HepG2 (cell line): ENCODE data around the gene TMC8. TPM values are rescaled to one million over a fixed set of nuclear protein-coding genes. Genes with fewer than 3 reads are reported as not detected.
A peak's percentile ranks its signal among the peaks of the same experiment; 100 is the strongest.

Experiments used
- MEF2D ChIP-seq: sonication (generic); formaldehyde crosslinking; IDR thresholded peaks from 2 replicates; pipeline ENCODE4 v1.5.1; 2020; ENCODE audit warnings: mild to moderate bottlenecking, missing genetic modification reagents
- NFIB ChIP-seq: sonication (generic); formaldehyde crosslinking; IDR thresholded peaks from 2 replicates; pipeline ENCODE4 v1.9.0; 2021; ENCODE audit warnings: missing genetic modification reagents, mild to moderate bottlenecking, borderline replicate concordance
- POLR2AphosphoS5 ChIP-seq: IDR thresholded peaks from 2 replicates; pipeline ENCODE4 v1.6.1; 2012; ENCODE audit warnings: low read depth, low read length
- REXO4 ChIP-seq: sonication (generic); formaldehyde crosslinking; IDR thresholded peaks from 2 replicates; pipeline ENCODE4 v1.8.0; 2022; ENCODE audit warnings: missing genetic modification reagents, mild to moderate bottlenecking, borderline replicate concordance
- RFX1 ChIP-seq: fragments of 450-650 bp; IDR thresholded peaks from 2 replicates; pipeline ENCODE4 v1.6.1; 2017
- TOE1 ChIP-seq: sonication (generic); formaldehyde crosslinking; IDR thresholded peaks from 2 replicates; pipeline ENCODE4 v1.4.0; 2020; ENCODE audit warnings: mild to moderate bottlenecking, missing genetic modification reagents
- U2AF2 ChIP-seq: fragments of 200-400 bp; formaldehyde crosslinking; IDR thresholded peaks from 2 replicates; pipeline ENCODE4 v1.6.1; 2017; ENCODE audit warnings: low read depth, mild to moderate bottlenecking, low read length
- ZFP36 ChIP-seq: fragments of 150-350 bp; IDR thresholded peaks from 2 replicates; pipeline ENCODE4 v1.6.1; 2018; ENCODE audit warnings: borderline replicate concordance, low read length, low read depth; ENCODE audit not compliant: partially characterized antibody
- ZNF616 ChIP-seq: sonication (generic); formaldehyde crosslinking; IDR thresholded peaks from 2 replicates; pipeline ENCODE4 v1.5.0; 2020; ENCODE audit warnings: low read depth, mild to moderate bottlenecking, missing genetic modification reagents
- ZNF839 ChIP-seq: sonication (generic); formaldehyde crosslinking; IDR thresholded peaks from 2 replicates; pipeline ENCODE4 v1.4.0; 2020; ENCODE audit warnings: missing genetic modification reagents, mild to moderate bottlenecking, borderline replicate concordance
- polyA plus RNA-seq, 8 experiments: library from polyadenylated mRNA; depleted of rRNA in 3 of 8; stranded (reverse) in 7 of 8; unstranded in 1 of 8; fragments of >200 nt; fragmentation: Illumina TruSeq in 4 of 8; extraction: Trizol in 4 of 8; gene quantifications; 2 replicates each; pipeline versions ENCODE4 v1.2.1 to v1.2.3, GENCODE V29; 2011 to 2016; ENCODE audit warnings: low read depth in 4 of 8, missing spikeins in 1 of 8, mixed read lengths in 1 of 8; ENCODE audit not compliant: insufficient read depth in 1 of 8
- total RNA-seq, 5 experiments: library from RNA; depleted of rRNA; stranded (reverse); fragments of >200 nt; fragmentation: Illumina TruSeq; extraction: Trizol; gene quantifications; 2 replicates each; pipeline ENCODE4 v1.2.3, GENCODE V29; 2016; ENCODE audit warnings: low read depth in 1 of 5
- TF ChIP-seq, protein P1 (sequence below): sonication (generic); formaldehyde crosslinking; conservative IDR thresholded peaks from 2 replicates; pipeline ENCODE4 v1.4.0; 2020; ENCODE audit warnings: missing genetic modification reagents
- TF ChIP-seq, protein P2 (sequence below): sonication (generic); formaldehyde crosslinking; IDR thresholded peaks from 2 replicates; pipeline ENCODE4 v1.4.0; 2020; ENCODE audit warnings: missing genetic modification reagents, mild to moderate bottlenecking, borderline replicate concordance
- TF ChIP-seq, protein P3 (sequence below): sonication (generic); formaldehyde crosslinking; IDR thresholded peaks from 2 replicates; pipeline ENCODE4 v1.4.0; 2020; ENCODE audit warnings: mild to moderate bottlenecking, missing genetic modification reagents
- TF ChIP-seq, protein P4 (sequence below): sonication (generic); formaldehyde crosslinking; IDR thresholded peaks from 2 replicates; pipeline ENCODE4 v1.4.0; 2020; ENCODE audit warnings: mild to moderate bottlenecking, low read depth, missing genetic modification reagents
- TF ChIP-seq, protein P5 (sequence below): sonication (generic); formaldehyde crosslinking; IDR thresholded peaks from 2 replicates; pipeline ENCODE4 v1.5.0; 2020; ENCODE audit warnings: mild to moderate bottlenecking, missing genetic modification reagents, borderline replicate concordance
- TF ChIP-seq, protein P6 (sequence below): fragments of 450-650 bp; IDR thresholded peaks from 2 replicates; pipeline ENCODE4 v1.6.1; 2017; ENCODE audit warnings: mild to moderate bottlenecking

The TMC8 gene
- total and polyA plus RNA-seq, 2 of the 13 experiments (the other 11 are each of a cell fraction or from before 2014, with no cell fraction given) = 0.53 to 7.8 TPM

DNA sequence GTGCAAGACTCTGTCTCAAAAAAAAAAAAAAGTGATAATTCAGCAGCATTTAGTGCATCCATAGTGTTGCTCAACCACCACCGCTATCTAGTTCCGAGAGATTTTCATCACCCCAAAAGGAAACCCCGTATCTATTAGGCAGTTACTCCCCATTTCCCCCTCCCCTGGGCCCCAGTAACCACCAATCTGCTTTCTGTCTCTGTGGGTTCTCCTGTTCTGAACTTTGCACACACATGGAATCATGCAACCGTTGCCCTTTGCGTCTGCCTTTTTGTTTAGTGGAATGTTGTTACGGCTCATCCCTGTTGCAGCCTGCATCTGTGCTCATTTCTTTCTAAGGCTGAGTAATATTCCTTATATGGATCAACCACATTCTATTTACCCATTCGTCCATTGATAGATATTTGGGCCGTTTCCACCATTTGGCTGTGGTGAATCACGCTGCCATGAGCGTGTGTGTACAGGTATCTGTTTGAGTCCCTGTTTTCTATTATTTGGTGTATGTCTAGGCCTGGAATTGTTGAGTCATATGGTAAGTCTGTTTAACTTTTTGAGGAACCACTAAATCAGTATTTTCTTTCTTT lies 29.1 kb downstream of the TMC8 start (continued):
- TF ChIP-seq, protein P1, sequence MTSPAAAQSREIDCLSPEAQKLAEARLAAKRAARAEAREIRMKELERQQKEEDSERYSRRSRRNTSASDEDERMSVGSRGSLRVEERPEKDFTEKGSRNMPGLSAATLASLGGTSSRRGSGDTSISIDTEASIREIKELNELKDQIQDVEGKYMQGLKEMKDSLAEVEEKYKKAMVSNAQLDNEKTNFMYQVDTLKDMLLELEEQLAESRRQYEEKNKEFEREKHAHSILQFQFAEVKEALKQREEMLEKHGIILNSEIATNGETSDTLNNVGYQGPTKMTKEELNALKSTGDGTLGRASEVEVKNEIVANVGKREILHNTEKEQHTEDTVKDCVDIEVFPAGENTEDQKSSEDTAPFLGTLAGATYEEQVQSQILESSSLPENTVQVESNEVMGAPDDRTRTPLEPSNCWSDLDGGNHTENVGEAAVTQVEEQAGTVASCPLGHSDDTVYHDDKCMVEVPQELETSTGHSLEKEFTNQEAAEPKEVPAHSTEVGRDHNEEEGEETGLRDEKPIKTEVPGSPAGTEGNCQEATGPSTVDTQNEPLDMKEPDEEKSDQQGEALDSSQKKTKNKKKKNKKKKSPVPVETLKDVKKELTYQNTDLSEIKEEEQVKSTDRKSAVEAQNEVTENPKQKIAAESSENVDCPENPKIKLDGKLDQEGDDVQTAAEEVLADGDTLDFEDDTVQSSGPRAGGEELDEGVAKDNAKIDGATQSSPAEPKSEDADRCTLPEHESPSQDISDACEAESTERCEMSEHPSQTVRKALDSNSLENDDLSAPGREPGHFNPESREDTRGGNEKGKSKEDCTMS (CRISPR knock-in tag) = no peak
- TF ChIP-seq NFIB (CRISPR knock-in tag) = no peak
- TF ChIP-seq ZNF839 (CRISPR knock-in tag) = no peak
- TF ChIP-seq, protein P2, sequence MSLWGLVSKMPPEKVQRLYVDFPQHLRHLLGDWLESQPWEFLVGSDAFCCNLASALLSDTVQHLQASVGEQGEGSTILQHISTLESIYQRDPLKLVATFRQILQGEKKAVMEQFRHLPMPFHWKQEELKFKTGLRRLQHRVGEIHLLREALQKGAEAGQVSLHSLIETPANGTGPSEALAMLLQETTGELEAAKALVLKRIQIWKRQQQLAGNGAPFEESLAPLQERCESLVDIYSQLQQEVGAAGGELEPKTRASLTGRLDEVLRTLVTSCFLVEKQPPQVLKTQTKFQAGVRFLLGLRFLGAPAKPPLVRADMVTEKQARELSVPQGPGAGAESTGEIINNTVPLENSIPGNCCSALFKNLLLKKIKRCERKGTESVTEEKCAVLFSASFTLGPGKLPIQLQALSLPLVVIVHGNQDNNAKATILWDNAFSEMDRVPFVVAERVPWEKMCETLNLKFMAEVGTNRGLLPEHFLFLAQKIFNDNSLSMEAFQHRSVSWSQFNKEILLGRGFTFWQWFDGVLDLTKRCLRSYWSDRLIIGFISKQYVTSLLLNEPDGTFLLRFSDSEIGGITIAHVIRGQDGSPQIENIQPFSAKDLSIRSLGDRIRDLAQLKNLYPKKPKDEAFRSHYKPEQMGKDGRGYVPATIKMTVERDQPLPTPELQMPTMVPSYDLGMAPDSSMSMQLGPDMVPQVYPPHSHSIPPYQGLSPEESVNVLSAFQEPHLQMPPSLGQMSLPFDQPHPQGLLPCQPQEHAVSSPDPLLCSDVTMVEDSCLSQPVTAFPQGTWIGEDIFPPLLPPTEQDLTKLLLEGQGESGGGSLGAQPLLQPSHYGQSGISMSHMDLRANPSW (CRISPR knock-in tag) = no peak
- TF ChIP-seq RFX1 = no peak
- no peak for TF ChIP-seq MEF2D
- TF ChIP-seq, protein P3, sequence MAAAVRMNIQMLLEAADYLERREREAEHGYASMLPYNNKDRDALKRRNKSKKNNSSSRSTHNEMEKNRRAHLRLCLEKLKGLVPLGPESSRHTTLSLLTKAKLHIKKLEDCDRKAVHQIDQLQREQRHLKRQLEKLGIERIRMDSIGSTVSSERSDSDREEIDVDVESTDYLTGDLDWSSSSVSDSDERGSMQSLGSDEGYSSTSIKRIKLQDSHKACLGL (CRISPR knock-in tag) = no peak
- TF ChIP-seq TOE1 (CRISPR knock-in tag) = no peak
- peak; percentile 44; the same call in 1 of the 2 replicates for TF ChIP-seq POLR2AphosphoS5
- no peak for TF ChIP-seq U2AF2
- TF ChIP-seq REXO4 (CRISPR knock-in tag) = no peak
- TF ChIP-seq, protein P4, sequence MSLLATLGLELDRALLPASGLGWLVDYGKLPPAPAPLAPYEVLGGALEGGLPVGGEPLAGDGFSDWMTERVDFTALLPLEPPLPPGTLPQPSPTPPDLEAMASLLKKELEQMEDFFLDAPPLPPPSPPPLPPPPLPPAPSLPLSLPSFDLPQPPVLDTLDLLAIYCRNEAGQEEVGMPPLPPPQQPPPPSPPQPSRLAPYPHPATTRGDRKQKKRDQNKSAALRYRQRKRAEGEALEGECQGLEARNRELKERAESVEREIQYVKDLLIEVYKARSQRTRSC (CRISPR knock-in tag) = no peak
- no peak for TF ChIP-seq ZFP36
- TF ChIP-seq, protein P5, sequence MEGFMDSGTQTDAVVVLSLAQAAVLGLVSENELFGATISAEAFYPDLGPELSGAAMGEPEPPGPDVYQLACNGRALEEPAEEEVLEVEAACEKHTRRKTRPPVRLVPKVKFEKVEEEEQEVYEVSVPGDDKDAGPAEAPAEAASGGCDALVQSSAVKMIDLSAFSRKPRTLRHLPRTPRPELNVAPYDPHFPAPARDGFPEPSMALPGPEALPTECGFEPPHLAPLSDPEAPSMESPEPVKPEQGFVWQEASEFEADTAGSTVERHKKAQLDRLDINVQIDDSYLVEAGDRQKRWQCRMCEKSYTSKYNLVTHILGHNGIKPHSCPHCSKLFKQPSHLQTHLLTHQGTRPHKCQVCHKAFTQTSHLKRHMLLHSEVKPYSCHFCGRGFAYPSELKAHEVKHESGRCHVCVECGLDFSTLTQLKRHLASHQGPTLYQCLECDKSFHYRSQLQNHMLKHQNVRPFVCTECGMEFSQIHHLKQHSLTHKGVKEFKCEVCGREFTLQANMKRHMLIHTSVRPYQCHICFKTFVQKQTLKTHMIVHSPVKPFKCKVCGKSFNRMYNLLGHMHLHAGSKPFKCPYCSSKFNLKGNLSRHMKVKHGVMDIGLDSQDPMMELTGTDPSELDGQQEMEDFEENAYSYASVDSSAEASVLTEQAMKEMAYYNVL = no peak
- TF ChIP-seq, protein P6, sequence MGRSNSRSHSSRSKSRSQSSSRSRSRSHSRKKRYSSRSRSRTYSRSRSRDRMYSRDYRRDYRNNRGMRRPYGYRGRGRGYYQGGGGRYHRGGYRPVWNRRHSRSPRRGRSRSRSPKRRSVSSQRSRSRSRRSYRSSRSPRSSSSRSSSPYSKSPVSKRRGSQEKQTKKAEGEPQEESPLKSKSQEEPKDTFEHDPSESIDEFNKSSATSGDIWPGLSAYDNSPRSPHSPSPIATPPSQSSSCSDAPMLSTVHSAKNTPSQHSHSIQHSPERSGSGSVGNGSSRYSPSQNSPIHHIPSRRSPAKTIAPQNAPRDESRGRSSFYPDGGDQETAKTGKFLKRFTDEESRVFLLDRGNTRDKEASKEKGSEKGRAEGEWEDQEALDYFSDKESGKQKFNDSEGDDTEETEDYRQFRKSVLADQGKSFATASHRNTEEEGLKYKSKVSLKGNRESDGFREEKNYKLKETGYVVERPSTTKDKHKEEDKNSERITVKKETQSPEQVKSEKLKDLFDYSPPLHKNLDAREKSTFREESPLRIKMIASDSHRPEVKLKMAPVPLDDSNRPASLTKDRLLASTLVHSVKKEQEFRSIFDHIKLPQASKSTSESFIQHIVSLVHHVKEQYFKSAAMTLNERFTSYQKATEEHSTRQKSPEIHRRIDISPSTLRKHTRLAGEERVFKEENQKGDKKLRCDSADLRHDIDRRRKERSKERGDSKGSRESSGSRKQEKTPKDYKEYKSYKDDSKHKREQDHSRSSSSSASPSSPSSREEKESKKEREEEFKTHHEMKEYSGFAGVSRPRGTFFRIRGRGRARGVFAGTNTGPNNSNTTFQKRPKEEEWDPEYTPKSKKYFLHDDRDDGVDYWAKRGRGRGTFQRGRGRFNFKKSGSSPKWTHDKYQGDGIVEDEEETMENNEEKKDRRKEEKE = no peak
- TF ChIP-seq ZNF616 = no peak
